HG03460 (cell line): ENCODE measurements around the gene ATP6V0B.

ENCODE experiments used
- ATAC-seq: cut with Tn5 transposase; IDR thresholded peaks from one replicate; pipeline ENCODE4 v1.9.1; 2021; ENCODE audit not compliant: unreplicated experiment

The ATP6V0B gene

DNA sequence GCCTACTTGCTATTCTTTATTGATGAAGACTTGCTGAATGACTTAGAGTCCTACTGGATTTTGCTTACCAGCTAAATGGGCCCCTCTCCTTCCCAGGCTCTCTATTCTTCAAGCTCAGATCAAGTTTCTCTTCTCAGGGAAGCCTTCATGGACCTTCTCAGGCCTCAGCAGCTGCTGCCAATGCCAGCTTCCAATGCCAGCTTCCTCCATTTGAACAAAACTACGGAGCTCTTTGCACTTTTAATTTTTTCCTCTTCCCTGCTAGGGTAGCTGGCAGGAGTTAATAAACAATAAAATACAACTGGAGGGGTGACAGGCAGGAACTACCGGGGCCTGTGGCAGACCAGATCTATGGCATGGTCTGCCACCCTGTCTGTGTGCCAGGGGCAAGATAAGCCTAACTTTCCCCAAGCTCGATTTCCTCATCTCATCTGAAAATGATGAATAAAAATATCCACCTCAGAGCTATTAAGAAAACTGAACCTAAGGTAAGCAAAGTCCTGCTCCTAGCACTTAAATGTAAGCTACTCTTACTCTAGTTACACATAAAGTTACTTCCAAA lies 29.0 kb upstream of the ATP6V0B start:
- ATAC-seq = no peak

DNA sequence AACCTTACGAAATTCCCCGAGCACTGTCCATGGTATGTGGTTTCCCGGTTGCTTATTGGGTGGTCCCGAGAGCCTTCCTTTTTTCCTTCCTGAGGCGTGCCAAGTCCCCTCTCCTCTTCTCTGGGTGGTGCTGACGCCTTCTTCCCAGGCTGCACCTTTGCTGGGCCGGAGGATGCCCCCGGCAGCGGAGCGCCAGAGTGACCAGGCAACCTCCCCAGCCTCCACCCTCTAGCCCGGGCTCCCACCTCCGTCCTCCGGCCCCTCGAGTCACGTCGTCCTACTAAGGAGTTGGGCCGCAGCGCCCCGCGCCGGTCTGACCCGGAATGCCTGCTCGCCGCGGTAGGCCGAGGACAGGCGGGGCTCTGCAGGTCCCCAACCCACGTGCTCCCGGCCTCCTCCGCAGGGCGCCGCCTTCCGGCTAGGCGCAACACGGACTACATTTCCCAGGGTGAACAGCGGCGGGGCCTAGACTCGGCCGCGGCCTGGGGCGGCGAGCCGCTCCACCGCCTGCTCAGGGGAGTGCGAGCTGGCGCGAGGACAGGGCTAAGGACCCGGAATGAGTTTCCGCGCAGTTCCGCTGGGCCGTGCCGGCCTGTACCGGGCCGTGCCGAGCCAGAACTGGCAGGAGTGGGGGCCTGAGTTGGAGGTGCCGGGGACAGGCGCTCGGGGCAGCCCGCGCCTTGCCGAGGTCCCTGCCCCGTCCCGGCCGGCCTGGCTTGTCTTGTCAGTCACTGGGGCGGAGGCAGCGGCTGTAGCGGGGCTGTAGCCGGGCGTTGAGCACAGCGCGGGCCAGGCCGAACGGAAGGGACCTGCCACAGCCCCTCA lies 28.3 kb upstream of the ATP6V0B start, which contains the start of gene IPO13:
Gene IPO13, plus strand, starts transcription at position 715 of the 825 bp plus-strand sequence. CDS start 651 bp downstream, outside the sequence.
- ATAC-seq = peak; percentile 86

- ATAC-seq = peak; percentile 21
Observed at GRCh38 chr1:43947061-43947873, 27.5 kb upstream of the ATP6V0B start.

DNA sequence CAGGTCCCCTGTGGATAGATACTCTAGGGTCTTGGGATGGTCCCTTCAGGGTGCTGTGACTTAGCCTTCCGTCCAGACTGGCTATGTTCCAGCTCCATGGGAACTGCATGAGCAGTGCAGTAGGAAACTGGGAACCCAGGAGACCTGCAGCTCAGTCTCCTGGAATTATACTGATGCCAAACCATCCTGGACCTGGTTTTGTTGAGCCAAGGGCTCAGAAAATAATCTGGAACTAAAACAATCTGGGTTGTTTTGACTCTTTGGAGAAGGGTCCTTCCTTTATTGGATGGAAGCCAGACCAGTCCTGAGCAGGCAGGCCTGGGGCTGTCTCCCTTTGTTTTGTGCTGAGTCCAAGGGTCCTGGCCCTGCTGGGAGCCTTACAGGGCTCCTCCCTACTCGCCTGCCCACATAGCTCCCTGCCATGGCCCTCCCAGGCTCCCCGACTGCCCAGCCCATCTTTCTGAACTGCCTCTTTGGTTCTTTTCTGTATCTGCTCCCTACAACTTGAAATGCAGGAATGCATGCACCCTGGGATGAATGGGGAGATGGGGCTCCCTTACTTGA lies 26.8 kb upstream of the ATP6V0B start:
- ATAC-seq = no peak

DNA sequence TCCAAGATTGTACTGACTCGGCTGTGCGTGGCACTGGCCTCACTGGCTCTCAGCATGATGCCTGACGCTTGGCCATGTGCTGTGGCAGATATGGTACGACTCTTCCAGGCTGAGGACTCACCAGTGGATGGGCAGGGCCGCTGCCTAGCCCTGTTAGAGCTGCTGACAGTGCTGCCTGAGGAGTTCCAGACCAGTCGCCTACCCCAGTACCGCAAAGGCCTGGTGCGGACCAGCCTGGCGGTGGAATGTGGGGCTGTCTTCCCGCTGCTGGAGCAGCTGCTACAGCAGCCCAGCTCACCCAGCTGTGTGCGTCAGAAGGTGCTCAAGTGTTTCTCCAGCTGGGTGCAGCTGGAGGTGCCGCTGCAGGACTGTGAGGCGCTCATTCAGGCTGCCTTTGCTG lies 25.1 kb upstream of the ATP6V0B start:
- no peak for ATAC-seq

DNA sequence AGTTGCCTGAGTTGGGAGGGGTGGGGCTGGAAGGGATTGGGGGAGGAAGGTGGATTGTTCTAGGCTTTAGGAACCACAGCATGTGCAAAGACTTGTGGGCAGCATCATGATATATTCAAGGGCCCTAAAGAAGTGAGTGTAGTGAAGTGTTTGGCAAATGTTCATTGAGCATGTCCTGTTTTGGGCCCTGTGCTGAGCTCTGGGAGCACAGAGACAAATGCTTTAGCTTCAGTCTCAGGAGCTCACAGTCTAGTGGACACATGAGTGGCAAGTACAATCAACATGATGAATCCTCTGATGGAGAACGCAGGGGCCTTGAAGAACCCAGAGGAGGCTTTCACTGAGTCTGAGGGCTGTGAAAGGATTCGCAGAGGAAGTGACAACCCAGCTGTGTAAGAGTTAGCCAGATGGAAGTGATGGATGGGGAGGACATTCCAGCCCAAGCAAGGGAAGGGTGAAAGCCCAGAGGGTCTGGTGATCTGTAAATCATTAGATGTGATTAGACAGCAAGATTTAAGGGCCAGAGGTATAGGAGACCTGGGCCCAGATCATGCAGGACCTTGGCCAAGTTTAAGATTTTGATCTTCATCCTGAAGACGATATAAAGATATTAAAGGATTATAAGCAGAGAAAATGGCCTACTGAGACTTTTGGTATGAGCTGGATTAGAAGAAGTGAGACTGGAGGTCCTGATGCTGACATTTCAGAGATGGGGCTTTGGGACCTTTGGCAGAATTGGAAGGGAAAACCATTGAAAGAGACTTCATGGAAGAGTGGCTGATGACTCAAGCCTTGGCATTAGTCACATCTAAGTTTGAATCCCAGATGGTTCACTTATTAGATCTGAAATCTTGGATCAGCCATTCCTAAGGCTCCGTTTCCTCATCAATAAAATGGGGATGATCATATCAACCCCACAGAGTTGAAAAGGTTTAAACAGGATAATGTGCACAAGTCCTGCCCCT lies 23.5 kb upstream of the ATP6V0B start:
- ATAC-seq = no peak

GRCh38 chr1:43952731-43953346 lies 21.9 kb upstream of the ATP6V0B start:
- ATAC-seq = no peak

- ATAC-seq = no peak
Observed at GRCh38 chr1:43953361-43953760, 21.4 kb upstream of the ATP6V0B start.

DNA sequence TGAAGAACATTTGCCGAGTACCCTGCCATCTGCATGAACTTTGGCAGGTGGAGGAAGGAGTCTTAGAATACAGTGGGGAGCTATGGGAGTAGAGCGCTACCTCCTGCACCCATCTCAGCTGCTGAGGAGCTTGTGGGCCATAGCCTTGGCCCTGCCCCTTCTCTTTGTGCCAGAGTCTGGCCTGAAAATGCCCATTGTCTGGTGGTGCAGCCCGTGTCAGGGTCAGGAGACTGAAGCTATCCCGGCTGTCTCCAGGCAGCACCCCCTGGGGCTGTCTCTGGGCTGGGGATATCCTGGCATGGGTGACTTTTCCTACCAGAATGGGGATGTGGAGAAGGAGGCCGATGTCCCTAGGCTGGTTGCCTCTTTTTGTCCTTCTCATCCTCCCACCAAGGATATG lies 20.7 kb upstream of the ATP6V0B start:
- no peak for ATAC-seq

GRCh38 chr1:43956234-43956633 lies 18.5 kb upstream of the ATP6V0B start:
- ATAC-seq = no peak

DNA sequence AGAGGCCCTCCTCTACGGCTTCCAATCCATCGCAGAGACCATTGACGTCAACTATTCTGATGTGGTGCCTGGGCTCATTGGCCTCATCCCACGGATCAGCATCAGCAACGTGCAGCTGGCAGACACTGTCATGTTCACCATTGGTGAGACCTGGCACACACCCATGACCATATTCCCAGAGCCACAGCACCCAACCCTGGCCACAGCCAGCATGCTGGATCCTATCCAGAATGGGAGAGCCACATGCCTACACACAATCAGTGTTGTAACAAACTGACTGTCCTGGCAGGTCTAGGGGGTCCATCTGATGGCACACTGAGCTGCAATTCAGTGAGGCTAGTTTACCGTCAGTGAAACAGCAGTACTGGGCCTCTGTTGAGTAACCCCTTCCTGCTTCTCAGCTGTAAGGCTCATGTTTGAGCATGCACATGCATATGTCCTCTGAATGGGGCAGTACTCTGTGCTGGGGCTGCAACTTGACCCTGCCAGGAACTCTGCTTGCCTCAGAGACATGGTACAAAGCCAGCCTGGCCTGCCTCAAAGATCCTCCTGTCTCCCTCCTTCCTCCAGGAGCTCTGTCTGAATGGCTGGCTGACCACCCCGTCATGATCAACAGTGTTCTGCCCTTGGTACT lies 17.2 kb upstream of the ATP6V0B start:
- no peak for ATAC-seq

- no peak for ATAC-seq
Observed at GRCh38 chr1:43958351-43959255, 16.2 kb upstream of the ATP6V0B start.

DNA sequence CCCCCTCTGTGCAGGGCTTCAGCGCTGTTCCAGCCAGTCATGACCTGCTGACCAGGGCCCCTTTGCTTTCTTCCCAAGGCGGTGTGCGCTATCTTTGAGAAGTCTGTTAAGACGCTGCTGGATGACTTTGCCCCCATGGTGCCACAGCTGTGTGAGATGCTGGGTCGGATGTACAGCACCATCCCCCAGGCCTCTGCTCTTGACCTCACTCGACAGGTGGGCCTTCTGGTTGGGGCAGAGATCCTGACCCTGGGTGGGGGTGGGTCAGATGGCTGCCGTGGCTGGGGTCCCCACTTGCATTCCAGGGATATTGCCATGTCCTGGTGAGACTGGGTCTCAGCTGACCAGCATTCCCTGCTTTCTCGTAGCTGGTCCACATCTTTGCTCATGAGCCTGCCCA lies 14.0 kb upstream of the ATP6V0B start:
- no peak for ATAC-seq

DNA sequence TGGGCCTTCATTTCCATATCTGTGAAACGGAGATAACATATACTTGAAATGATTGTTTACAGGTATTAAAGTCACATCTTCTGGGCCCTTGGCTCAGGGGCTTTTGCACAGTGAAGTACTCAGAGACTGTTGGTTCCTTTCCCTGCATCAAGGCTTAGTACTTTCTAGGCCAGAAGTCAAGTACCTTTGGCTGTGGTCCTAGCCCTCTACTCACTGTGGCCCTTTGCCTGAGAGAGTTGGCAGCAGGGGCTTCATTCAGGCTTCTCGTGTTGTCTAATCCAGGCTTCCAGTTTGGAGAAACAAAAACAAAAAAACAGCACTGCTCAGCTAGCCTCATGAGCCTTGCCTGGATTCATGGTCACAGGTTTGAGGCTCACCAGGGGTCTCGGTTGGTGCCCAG lies 13.1 kb upstream of the ATP6V0B start:
- no peak for ATAC-seq

GRCh38 chr1:43962324-43962723 lies 12.4 kb upstream of the ATP6V0B start:
- ATAC-seq = no peak

DNA sequence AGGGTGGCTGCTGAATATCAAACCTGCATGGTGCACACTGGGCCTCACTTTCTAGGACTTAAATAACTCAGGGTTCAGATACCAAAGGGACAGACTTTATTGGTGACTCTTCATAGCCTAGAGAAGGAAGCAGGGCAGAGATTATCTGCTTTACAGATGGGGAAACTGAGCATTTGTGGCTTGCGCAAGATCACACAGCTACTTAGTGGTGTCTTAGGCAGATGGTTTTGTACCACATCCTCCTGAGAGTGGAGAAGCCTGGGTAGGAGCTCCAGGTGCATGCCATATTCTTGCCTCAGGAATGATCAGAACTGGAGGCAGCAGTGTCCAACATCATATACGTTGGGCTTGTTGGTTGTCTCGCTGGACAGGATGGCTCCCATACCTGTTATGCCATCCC lies 11.8 kb upstream of the ATP6V0B start:
- no peak for ATAC-seq

GRCh38 chr1:43963890-43964289 lies 10.9 kb upstream of the ATP6V0B start:
- no peak for ATAC-seq

- ATAC-seq = no peak
Observed at GRCh38 chr1:43965316-43965715, 9.4 kb upstream of the ATP6V0B start.
